SK-N-SH treated with all-trans-retinoic acid at 6 μM for 48 hours (cell line): ENCODE measurements around the gene MUC22.

Source experiments
- ATAC-seq: fragments of 200-7000 bp; cut with Tn5 transposase; 3 replicates; pipeline ENCODE4 v1.9.1; 2020; ENCODE audit warnings: mild to moderate bottlenecking, moderate library complexity
- ARNTL ChIP-seq: fragments of 450-650 bp; formaldehyde crosslinking; IDR thresholded peaks from 2 replicates; pipeline ENCODE4 v1.5.0; 2020; ENCODE audit warnings: low read depth, mild to moderate bottlenecking, moderate library complexity, borderline replicate concordance
- BACH2 ChIP-seq: fragments of 250-450 bp; sonication (Bioruptor Pico); IDR thresholded peaks from 2 replicates; pipeline ENCODE4 v1.9.0; 2021; ENCODE audit warnings: mild to moderate bottlenecking, borderline replicate concordance
- ESRRG ChIP-seq: fragments of 250-450 bp; sonication (Bioruptor Pico); IDR thresholded peaks from 2 replicates; pipeline ENCODE4 v1.6.1; 2021; ENCODE audit warnings: mild to moderate bottlenecking
- GLIS3 ChIP-seq: fragments of 250-450 bp; sonication (Bioruptor Pico); IDR thresholded peaks from 2 replicates; pipeline ENCODE4 v1.5.0; 2020; ENCODE audit warnings: mild to moderate bottlenecking, moderate library complexity
- ISL1 ChIP-seq: fragments of 250-450 bp; sonication (Bioruptor Pico); IDR thresholded peaks from 2 replicates; pipeline ENCODE4 v2.1.2; 2022; ENCODE audit warnings: mild to moderate bottlenecking, moderate library complexity
- OSR1 ChIP-seq: fragments of 250-450 bp; sonication (Bioruptor Pico); IDR thresholded peaks from 2 replicates; pipeline ENCODE4 v1.8.0; 2022; ENCODE audit warnings: moderate library complexity, mild to moderate bottlenecking, inconsistent platforms
- PPARA ChIP-seq: fragments of 250-450 bp; sonication (Bioruptor Pico); IDR thresholded peaks from 2 replicates; pipeline ENCODE4 v1.5.0; 2020; ENCODE audit warnings: mild to moderate bottlenecking, borderline replicate concordance
- RARB ChIP-seq: fragments of 250-450 bp; sonication (Bioruptor Pico); IDR thresholded peaks from 2 replicates; pipeline ENCODE4 v1.8.0; 2021; ENCODE audit warnings: mild to moderate bottlenecking, moderate library complexity
- SNAI2 ChIP-seq: fragments of 250-450 bp; sonication (Bioruptor Pico); IDR thresholded peaks from 2 replicates; pipeline ENCODE4 v1.5.0; 2020; ENCODE audit warnings: mild to moderate bottlenecking, moderate library complexity
- TCF4 ChIP-seq: fragments of 250-450 bp; sonication (Bioruptor Pico); IDR thresholded peaks from 2 replicates; pipeline ENCODE4 v1.8.0; 2021; ENCODE audit warnings: mild to moderate bottlenecking, moderate library complexity, borderline replicate concordance
- ZC3H10 ChIP-seq: fragments of 250-450 bp; sonication (Bioruptor Pico); IDR thresholded peaks from 2 replicates; pipeline ENCODE4 v1.5.1; 2021; ENCODE audit warnings: mild to moderate bottlenecking, moderate library complexity
- ZNF565 ChIP-seq: fragments of 450-650 bp; formaldehyde crosslinking; conservative IDR thresholded peaks from 2 replicates; pipeline ENCODE4 v1.5.0; 2020; ENCODE audit warnings: low read depth, mild to moderate bottlenecking, moderate library complexity
- ZNF8 ChIP-seq: fragments of 450-650 bp; formaldehyde crosslinking; IDR thresholded peaks from 2 replicates; pipeline ENCODE4 v1.5.0; 2020; ENCODE audit warnings: mild to moderate bottlenecking, moderate library complexity
- TF ChIP-seq, protein P1 (sequence below): fragments of 250-450 bp; sonication (Bioruptor Pico); IDR thresholded peaks from 2 replicates; pipeline ENCODE4 v1.5.1; 2021; ENCODE audit warnings: mild to moderate bottlenecking, moderate library complexity
- TF ChIP-seq, protein P2 (sequence below): fragments of 250-450 bp; sonication (Bioruptor Pico); IDR thresholded peaks from 2 replicates; pipeline ENCODE4 v1.8.0; 2021; ENCODE audit warnings: low read depth, mild to moderate bottlenecking, moderate library complexity, borderline replicate concordance
- TF ChIP-seq, protein P3 (sequence below): fragments of 250-450 bp; sonication (Bioruptor Pico); IDR thresholded peaks from 2 replicates; pipeline ENCODE4 v1.8.0; 2020; ENCODE audit warnings: mild to moderate bottlenecking, moderate library complexity, borderline replicate concordance

MUC22 gene

GRCh38 chr6:30974490-30975252 lies 35.6 kb upstream of the MUC22 start:
- no peak for TF ChIP-seq BACH2 (CRISPR knock-in tag)
- TF ChIP-seq SNAI2, result no peak
- TF ChIP-seq, protein P1, sequence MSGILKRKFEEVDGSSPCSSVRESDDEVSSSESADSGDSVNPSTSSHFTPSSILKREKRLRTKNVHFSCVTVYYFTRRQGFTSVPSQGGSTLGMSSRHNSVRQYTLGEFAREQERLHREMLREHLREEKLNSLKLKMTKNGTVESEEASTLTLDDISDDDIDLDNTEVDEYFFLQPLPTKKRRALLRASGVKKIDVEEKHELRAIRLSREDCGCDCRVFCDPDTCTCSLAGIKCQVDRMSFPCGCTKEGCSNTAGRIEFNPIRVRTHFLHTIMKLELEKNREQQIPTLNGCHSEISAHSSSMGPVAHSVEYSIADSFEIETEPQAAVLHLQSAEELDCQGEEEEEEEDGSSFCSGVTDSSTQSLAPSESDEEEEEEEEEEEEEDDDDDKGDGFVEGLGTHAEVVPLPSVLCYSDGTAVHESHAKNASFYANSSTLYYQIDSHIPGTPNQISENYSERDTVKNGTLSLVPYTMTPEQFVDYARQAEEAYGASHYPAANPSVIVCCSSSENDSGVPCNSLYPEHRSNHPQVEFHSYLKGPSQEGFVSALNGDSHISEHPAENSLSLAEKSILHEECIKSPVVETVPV (CRISPR knock-in tag), result no peak
- TF ChIP-seq ZC3H10 (CRISPR knock-in tag), result no peak
- no peak for ATAC-seq

DNA sequence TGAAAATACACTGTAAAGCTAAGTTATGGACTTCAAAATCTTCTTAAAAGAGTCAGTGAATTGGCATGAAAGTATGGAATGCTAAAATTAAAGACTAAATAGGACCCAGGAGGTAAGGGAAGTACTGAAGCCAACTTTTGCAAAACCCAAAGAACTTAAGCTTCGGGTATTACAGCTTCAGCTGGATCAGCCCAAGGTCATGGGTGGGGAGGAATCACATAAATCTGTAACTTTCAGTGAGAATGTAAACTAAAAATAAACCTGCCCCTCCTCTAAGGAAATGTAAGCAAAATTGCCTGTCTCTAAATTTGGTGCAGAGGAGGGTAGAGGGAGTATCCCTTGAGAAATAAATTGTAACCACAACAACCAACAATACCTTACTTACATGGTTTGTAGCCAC lies 31.1 kb upstream of the MUC22 start:
- ATAC-seq, result no peak
- no peak for TF ChIP-seq ZNF8 (CRISPR knock-in tag)
- TF ChIP-seq TCF4 (CRISPR knock-in tag), result no peak
- TF ChIP-seq OSR1, result no peak

DNA sequence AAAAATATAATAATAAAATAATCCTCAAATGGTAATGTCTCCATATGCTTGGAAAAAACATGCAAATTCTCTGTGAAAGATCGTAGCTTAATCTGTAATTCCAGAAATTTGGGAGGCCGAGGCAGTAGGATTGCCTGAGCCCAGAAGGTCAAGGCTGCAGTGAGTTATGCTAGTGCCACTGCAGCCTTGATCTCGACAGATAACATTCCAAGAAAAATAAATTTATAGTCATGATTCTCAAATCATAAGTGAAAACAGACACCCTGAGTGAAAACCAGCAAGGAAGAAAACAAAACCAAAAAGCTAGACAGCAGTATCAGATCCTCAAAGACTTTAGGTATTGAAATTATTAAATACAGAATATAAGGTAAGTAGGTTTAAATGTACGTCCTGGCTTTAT lies 30.6 kb upstream of the MUC22 start:
- TF ChIP-seq SNAI2 (no peak), RARB (CRISPR knock-in tag) (no peak), OSR1 (no peak), BACH2 (CRISPR knock-in tag) (no peak)
- no peak for ATAC-seq

- peak; percentile 94 for ATAC-seq
Measured at GRCh38 chr6:30981942-30982772, 28.1 kb upstream of the MUC22 start.

DNA sequence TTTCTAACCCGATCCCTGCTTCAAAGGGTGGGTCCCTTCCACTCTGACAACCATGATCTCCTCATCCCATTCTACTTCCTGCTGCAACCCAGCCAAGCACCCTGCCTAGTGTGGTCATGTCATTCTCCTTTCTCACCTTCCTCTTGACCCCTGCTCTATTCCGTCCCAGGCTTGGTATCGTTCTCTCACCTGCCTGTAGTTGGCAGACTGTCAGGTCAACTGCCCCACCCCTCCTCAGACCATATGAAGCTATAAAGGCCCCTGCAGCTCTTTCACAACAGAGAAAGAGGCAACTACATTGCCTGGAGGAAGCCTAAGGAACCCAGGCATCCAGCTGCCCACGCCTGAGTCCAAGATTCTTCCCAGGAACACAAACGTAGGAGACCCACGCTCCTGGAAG lies 26.8 kb upstream of the MUC22 start, which contains the start of gene MUC21:
Gene MUC21, plus strand, starts transcription at position 280 of the 400 bp plus-strand sequence. CDS start 241 bp downstream, outside the sequence.
- ATAC-seq, result no peak
- no peak for TF ChIP-seq BACH2 (CRISPR knock-in tag)
- no peak for TF ChIP-seq RARB (CRISPR knock-in tag)
- no peak for TF ChIP-seq TCF4 (CRISPR knock-in tag)
- TF ChIP-seq ZNF565, result no peak
- no peak for TF ChIP-seq PPARA (CRISPR knock-in tag)
- TF ChIP-seq ISL1 (CRISPR knock-in tag), result no peak

More at GRCh38 chr6:30981942-30982772, 28.1 kb upstream of the MUC22 start:
- TF ChIP-seq ZNF565, result no peak
- TF ChIP-seq, all 23 proteins: peak for 0

- ATAC-seq, result no peak
- TF ChIP-seq PPARA (CRISPR knock-in tag) (no peak), BACH2 (CRISPR knock-in tag) (no peak), ESRRG (CRISPR knock-in tag) (no peak), ARNTL (CRISPR knock-in tag) (no peak), GLIS3 (CRISPR knock-in tag) (no peak), ZC3H10 (CRISPR knock-in tag) (no peak)
- TF ChIP-seq, protein P2, sequence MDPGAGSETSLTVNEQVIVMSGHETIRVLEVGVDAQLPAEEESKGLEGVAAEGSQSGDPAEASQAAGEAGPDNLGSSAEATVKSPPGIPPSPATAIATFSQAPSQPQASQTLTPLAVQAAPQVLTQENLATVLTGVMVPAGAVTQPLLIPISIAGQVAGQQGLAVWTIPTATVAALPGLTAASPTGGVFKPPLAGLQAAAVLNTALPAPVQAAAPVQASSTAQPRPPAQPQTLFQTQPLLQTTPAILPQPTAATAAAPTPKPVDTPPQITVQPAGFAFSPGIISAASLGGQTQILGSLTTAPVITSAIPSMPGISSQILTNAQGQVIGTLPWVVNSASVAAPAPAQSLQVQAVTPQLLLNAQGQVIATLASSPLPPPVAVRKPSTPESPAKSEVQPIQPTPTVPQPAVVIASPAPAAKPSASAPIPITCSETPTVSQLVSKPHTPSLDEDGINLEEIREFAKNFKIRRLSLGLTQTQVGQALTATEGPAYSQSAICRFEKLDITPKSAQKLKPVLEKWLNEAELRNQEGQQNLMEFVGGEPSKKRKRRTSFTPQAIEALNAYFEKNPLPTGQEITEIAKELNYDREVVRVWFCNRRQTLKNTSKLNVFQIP (CRISPR knock-in tag), result no peak
- TF ChIP-seq, protein P3, sequence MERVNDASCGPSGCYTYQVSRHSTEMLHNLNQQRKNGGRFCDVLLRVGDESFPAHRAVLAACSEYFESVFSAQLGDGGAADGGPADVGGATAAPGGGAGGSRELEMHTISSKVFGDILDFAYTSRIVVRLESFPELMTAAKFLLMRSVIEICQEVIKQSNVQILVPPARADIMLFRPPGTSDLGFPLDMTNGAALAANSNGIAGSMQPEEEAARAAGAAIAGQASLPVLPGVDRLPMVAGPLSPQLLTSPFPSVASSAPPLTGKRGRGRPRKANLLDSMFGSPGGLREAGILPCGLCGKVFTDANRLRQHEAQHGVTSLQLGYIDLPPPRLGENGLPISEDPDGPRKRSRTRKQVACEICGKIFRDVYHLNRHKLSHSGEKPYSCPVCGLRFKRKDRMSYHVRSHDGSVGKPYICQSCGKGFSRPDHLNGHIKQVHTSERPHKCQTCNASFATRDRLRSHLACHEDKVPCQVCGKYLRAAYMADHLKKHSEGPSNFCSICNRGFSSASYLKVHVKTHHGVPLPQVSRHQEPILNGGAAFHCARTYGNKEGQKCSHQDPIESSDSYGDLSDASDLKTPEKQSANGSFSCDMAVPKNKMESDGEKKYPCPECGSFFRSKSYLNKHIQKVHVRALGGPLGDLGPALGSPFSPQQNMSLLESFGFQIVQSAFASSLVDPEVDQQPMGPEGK (CRISPR knock-in tag), result no peak
- TF ChIP-seq, all 23 proteins: peak for 0
Measured at GRCh38 chr6:30985490-30985889, 24.8 kb upstream of the MUC22 start.
